ENCODE data around the gene MT2A. TPM values are rescaled to one million over a fixed set of nuclear protein-coding genes. Genes with fewer than 3 reads are reported as not detected.

The MT2A gene
- total and polyA plus RNA-seq, 10 of the 15 experiments (the other 5 are each of a cell fraction or from before 2014, with no cell fraction given): 7.3 to 271 (median 53.5) TPM

GRCh38 chr16:56609463-56609921, 1.1 kb downstream of the MT2A start (continued):
- TF ChIP-seq MAX (IDR thresholded peaks at IDR 0.05; ENCODE audit: low read depth, low read length) (peak; percentile 23; the same call in 1 of the 2 replicates), BACH1 (IDR thresholded peaks at IDR 0.05; ENCODE audit: borderline replicate concordance) (peak; percentile 54; the same call in 1 of the 2 replicates), ATF2 (IDR thresholded peaks at IDR 0.05; ENCODE audit: low read length) (peak; percentile 72), ZBTB40 (IDR thresholded peaks at IDR 0.05; ENCODE audit: borderline replicate concordance) (no peak), CHD1 (IDR thresholded peaks at IDR 0.05; ENCODE audit: low read depth, low read length) (no peak), MTA3 (IDR thresholded peaks at IDR 0.05; ENCODE audit: borderline replicate concordance, low read length) (peak; percentile 49; the same call in 1 of the 2 replicates), ZNF217 (IDR thresholded peaks at IDR 0.05) (no peak), GABPA (IDR thresholded peaks at IDR 0.05; ENCODE audit: low read depth) (no peak), CUX1 (IDR thresholded peaks at IDR 0.05; ENCODE audit: insufficient replicate concordance, low read depth, low read length) (peak; percentile 59), MEF2B (IDR thresholded peaks at IDR 0.05; ENCODE audit: partially characterized antibody, poor library complexity, severe bottlenecking) (peak; percentile 92), ETV6 (conservative IDR thresholded peaks at IDR 0.05 in 1 of 2, IDR thresholded peaks at IDR 0.05 in 1 of 2; ENCODE audit: borderline replicate concordance in 1 of 2, low read depth in 1 of 2) (peak in 1 of 2 experiments; percentile 45; a peak in 1 of 4 replicates)

Data from GM12878 (cell line).